ENCODE measurements around the gene FGFBP3. TPM values are rescaled to one million over a fixed set of nuclear protein-coding genes. Genes with fewer than 3 reads are reported as not detected.

FGFBP3 gene
- total RNA-seq = 1 to 10 TPM; 1.5 to 2.3 TPM
- long read RNA-seq, partial matches to known transcripts = 0 of 4 reads
- long read RNA-seq, other reads (novel, unspliced or antisense) = 4 of 4 reads

GRCh38 chr10:91909117-91909677, at the start of gene FGFBP3:
Gene FGFBP3 (minus strand): TSS chr10:91909486. CDS start chr10:91908969, 517 bp downstream.
- DNase-seq (peak in 1 of 2 donors; percentile 49), ATAC-seq (peak; percentile 44)
- intact Hi-C loops (cut with DNase I, micrococcal nuclease) = no loop called here

- ATAC-seq = no peak
- intact Hi-C loops (cut with DNase I, micrococcal nuclease) = no loop called here
- DNase-seq = no peak
Measured at GRCh38 chr10:91957091-91957490, 47.8 kb upstream of the FGFBP3 start.

- intact Hi-C loops (cut with DNase I, micrococcal nuclease) = no loop called here
- ATAC-seq = no peak
- no peak for DNase-seq
Measured at GRCh38 chr10:91955114-91955513, 45.8 kb upstream of the FGFBP3 start.

- ATAC-seq (no peak), DNase-seq (no peak)
- intact Hi-C loops (cut with DNase I, micrococcal nuclease) = no loop called here
Measured at GRCh38 chr10:91953600-91954160, 44.4 kb upstream of the FGFBP3 start.

- ATAC-seq (no peak), DNase-seq (no peak)
- intact Hi-C loops (cut with DNase I, micrococcal nuclease) = no loop called here
Measured at GRCh38 chr10:91944880-91945630, 35.8 kb upstream of the FGFBP3 start.

GRCh38 chr10:91941426-91941825, 32.1 kb upstream of the FGFBP3 start:
- intact Hi-C loops (cut with DNase I, micrococcal nuclease) = no loop called here

GRCh38 chr10:91939653-91940052, 30.4 kb upstream of the FGFBP3 start:
- ATAC-seq (no peak), DNase-seq (no peak)
- intact Hi-C loops (cut with DNase I, micrococcal nuclease) = no loop called here

More at GRCh38 chr10:91941426-91941825, 32.1 kb upstream of the FGFBP3 start:
- ATAC-seq (no peak), DNase-seq (no peak)

GRCh38 chr10:91935886-91936285, 26.6 kb upstream of the FGFBP3 start:
- no peak for ATAC-seq
- intact Hi-C loops (cut with DNase I, micrococcal nuclease) = no loop called here
- DNase-seq = no peak

- intact Hi-C loops (cut with DNase I, micrococcal nuclease) = no loop called here
Measured at GRCh38 chr10:91932737-91933136, 23.5 kb upstream of the FGFBP3 start.

GRCh38 chr10:91931526-91932190, 22.4 kb upstream of the FGFBP3 start:
- DNase-seq (no peak), ATAC-seq (no peak)
- intact Hi-C loops (cut with DNase I, micrococcal nuclease) = no loop called here

More at GRCh38 chr10:91932737-91933136, 23.5 kb upstream of the FGFBP3 start:
- ATAC-seq (no peak), DNase-seq (no peak)

GRCh38 chr10:91930939-91931338, 21.7 kb upstream of the FGFBP3 start:
- ATAC-seq (peak; percentile 23), DNase-seq (no peak)
- intact Hi-C loops (cut with DNase I, micrococcal nuclease) = no loop called here

GRCh38 chr10:91925022-91925320, 15.7 kb upstream of the FGFBP3 start:
- ATAC-seq (no peak), DNase-seq (no peak)
- intact Hi-C loops (cut with DNase I, micrococcal nuclease) = no loop called here

- intact Hi-C loops (cut with DNase I, micrococcal nuclease) = no loop called here
- ATAC-seq = peak; percentile 27
- DNase-seq = no peak
Measured at GRCh38 chr10:91924212-91925021, 15.1 kb upstream of the FGFBP3 start.

- intact Hi-C loops (cut with DNase I, micrococcal nuclease) = no loop called here
- DNase-seq (peak; percentile 92 to 98), ATAC-seq (peak; percentile 96)
Measured at GRCh38 chr10:91923371-91924211, 14.3 kb upstream of the FGFBP3 start, which contains the start of gene BTAF1. Gene BTAF1 (plus strand): TSS chr10:91923770. CDS start chr10:91924077, 307 bp downstream.

GRCh38 chr10:91919651-91920050, 10.4 kb upstream of the FGFBP3 start:
- intact Hi-C loops (cut with DNase I, micrococcal nuclease) = loop anchor here in 1 of 2 donors (10.0 kb wide), 1 partner anchor 635 kb away; no protein-coding TSS in a partner anchor
- no peak for DNase-seq
- no peak for ATAC-seq

GRCh38 chr10:91910467-91910866, 1.2 kb upstream of the FGFBP3 start:
- ATAC-seq = no peak
- no peak for DNase-seq
- intact Hi-C loops (cut with DNase I, micrococcal nuclease) = loop anchor here in 1 of 2 donors (10.0 kb wide), 1 partner anchor 626 kb away; no protein-coding TSS in a partner anchor

GRCh38 chr10:91908337-91909116, 759 bp downstream of the FGFBP3 start:
- intact Hi-C loops (cut with DNase I, micrococcal nuclease) = no loop called here
- DNase-seq = peak; percentile 75 to 83
- peak; percentile 96 for ATAC-seq
